HG03175 (cell line): ENCODE data around the gene TDRD9.

ENCODE experiments used
- ATAC-seq: cut with Tn5 transposase; IDR thresholded peaks from one replicate; pipeline ENCODE4 v1.9.1; 2021; ENCODE audit warnings: mild to moderate bottlenecking, moderate library complexity; ENCODE audit not compliant: unreplicated experiment

Gene TDRD9

DNA sequence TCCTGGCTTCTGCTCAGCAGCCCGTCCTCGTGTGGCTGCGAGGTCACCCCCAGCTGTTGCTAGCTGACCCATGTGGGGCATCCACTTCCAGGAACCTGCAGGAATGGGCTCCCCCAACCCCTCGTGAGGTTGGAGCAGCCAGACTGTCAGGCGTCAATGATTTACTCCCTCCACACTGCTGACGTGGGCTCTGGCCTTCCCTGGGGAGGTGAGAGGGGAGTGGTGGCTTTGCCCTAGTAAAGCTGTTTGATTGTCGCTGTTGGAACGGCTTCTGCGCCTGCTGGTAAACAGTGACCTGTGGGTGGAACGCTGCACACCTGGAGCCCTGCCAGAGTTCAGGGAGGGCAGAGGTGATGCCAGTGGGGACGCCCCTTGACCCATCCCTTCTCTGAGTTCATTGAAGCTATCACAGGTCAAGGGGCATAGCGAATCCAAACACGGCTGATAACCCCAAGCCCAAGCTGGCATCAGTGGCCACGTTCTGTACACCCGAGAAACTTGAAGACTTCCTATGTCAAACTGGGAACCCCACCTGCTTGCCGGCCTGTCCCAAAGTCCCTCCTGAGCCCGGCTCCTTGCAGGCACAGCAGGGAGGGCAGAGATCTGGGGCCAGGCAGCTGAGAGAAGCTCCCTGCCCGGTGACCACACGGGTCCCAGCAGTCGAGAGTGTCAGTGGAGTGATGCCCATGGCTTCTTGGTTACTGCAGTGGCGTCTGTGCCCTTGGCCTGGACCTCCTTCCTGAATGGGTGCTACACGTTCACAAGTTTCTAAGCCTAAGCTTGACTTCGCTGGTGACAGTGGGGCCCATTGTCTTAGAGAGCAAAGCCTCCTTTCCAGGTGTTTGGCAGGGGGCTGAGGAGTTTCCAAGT lies 160.0 kb downstream of the TDRD9 start:
- no peak for ATAC-seq

GRCh38 chr14:104090071-104090748 lies 162.0 kb downstream of the TDRD9 start:
- ATAC-seq, result no peak

DNA sequence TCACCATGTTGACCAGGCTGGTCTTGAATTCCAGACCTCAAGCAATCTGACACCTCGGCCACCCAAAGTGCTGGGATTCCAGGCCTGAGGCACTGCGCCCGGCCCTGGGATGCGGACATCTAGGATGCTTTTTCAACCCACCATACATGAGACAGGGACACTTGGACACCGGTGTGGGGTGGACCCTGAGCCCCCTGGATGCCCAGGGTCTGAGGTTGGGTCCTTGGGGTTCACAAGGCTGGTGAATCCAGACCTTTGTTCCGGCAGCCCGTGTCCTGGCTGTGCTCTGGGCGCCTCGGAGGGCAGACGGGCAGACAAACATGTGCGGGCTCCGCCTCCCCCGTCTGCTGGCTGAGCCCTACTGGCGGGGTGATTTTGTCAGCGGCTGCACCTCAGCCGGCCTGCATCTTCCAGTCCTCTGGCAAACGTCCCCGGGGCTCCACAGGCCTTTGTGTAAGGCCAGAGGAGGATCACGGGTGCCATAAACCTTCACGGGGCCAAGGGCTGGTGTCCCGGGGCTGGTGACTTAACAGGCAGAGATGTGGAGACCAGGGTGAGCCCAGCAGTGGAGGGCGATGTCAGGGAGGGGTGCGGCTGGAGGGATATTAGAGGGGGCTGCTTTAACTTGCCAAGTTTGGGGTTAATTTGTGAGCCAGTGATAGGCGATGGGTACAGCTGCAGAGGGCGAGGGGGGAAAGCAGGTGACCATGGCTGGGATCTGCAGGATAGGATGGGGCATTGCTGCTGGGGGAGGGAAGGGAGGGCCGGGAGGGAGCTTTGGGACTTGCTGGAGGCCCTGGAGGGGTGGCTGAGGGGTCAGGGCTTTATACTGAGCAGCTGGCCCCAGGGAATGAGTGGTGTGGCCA lies 163.0 kb downstream of the TDRD9 start:
- ATAC-seq, result no peak

DNA sequence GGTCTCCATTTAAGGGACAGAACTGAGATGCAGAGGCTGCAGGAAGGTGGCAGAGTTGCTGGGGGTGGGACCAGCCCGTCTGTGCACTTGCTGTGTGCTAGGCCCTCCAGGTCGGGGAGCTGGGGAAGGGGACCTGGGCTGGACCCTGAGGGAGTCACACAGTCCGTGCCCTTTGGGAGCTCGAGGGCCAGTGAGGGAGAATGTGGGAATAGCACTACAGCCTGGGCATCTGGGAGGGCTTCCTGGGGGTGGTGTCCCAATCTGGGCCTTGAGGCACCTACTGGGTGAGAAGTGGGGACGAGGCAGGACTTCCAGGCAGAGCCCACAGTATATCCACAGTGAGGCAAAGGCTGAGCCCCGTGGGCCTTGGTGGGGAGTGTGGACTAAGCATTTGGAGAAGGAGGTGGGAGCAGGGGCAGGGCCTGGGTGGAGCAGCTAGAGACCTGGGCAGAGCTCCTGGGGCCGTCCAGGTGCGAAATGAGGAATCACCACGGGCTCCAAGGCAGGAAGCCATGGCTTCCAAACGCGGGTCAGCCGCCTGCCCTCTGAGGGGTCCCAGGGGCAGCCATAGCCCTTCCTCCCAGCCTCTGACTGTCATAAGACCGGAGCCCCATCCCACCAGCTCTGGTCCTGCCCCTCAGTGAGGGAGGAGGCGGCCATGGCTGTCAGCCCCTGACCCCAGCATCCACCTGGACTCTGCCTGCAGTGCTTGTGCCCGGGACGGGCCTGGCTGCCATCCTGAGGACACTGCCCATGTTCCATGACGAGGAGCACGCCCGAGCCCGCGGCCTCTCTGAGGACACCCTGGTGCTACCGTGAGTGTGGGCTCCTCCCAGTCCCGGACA lies 163.9 kb downstream of the TDRD9 start:
- ATAC-seq, result no peak

DNA sequence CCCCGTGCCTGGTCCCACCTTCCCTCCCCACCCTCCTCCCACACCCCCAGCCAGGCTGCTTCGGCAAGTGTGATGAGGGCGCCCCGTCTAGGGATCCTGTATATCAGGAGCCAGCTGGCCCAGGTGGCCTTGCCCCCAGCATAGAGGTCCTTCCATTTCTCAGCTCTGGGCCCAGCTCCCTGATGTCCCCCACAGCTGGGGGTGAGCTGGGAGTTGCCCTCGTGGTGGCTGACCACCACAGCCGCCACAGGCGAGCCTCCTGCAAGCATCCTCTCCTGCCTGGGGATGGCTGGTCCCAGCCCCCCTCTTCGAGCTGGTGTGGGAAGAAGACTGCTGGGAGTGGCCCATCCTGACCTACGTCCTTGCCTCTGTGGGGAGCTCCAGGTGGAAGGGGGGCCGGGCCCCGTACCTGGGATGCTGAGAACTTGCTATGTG lies 164.7 kb downstream of the TDRD9 start:
- ATAC-seq, result no peak

DNA sequence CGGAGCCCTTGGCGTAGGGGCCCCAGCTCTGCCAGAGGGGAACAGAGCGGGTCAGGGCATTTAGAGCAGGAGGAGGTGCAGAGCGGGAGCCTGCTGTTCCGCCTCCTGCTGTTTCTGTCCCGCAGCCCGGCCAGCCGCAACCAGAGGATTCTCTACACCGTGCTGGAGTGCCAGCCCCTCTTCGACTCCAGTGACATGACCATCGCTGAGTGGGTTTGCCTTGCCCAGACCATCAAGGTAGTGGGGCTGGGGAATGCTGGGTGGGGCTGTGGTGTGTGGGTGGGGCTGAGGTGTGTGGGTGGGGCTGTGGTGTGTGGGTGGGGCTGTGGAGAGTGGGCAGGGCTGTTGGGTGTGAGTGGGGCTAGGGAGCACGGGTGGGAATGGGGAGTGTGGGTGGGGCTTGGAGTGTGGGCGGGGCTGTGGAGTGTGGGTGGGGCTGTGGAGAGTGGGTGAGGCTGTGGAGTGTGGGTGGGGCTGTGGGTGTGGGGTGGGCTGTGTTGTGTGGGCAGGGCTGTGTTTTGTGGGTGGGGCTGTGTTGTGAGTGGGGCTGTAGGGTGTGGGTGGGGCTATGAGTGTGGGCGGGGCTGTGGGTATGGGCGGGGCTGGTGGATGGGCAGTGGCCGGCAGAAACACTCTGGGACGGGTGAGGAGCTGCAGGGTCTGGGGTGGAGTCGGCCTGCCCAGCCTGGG lies 165.3 kb downstream of the TDRD9 start:
- ATAC-seq, result no peak

- no peak for ATAC-seq
These were observed 165.9 kb downstream of the TDRD9 start for GRCh38 chr14:104094056-104094708.

DNA sequence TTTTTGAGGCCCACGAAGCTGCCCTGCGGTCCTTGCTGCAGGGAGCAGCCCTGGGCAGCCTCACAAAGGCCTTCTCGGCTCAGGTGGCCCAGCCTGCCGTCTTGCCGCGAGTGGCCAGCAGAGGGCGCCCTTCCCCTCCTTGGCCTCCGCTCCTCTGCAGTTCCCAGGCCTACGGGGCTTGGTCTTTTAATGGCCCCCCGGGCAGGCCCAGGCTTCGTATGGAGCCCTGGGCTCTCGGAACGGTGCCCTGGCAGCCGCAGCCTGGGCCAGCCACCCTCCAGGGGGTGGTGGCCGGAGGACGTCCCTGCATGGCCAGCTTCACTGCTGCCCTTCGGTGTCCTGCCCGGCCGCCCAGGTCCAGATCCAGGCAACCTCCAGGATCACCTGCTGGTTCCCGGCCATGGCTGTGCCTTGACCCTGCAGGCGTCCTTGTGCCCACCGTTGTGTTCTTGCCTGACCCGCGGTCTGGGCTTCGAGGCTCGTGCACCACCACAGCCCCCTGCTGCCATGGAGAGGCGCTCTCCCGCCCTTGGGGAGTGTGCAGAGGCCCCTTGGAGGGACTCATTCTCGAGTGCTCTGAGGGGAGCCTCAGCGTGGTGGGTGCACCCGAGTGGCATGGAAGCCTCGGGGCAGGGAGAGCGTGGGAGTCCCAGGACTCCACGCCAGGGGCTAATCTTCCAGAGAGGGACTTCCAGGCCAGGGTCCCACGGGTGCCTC lies 166.6 kb downstream of the TDRD9 start:
- ATAC-seq, result no peak

GRCh38 chr14:104095426-104096310 lies 167.4 kb downstream of the TDRD9 start:
- ATAC-seq, result no peak

DNA sequence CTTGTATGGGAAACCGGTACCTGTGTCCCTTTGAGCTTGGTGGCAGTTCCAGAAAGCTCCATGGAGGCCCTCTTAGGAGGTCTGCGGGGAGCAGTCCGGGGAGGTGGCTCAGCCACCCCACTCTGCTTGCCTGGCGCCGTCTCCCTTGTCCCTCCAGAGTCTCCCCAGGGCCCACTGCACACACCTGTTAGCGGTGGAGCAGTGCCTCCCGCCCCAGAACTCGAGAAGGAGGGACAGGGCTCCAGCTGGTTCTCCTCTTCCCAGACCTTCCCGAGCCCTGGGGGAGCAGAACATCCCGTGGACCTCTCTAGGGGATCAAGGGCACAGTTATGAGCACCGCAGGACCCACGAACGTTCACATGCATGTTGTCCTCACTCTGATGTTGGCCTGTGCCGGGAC lies 168.1 kb downstream of the TDRD9 start:
- no peak for ATAC-seq

- ATAC-seq, result no peak
These were observed 168.8 kb downstream of the TDRD9 start for GRCh38 chr14:104096751-104097700.

GRCh38 chr14:104098272-104099095 lies 170.2 kb downstream of the TDRD9 start:
- ATAC-seq, result no peak

- ATAC-seq, result no peak
These were observed 171.1 kb downstream of the TDRD9 start for GRCh38 chr14:104099096-104100041.
